GM23248 (cell line): ENCODE data around the gene KIF25.

Experiments used
- EZH2 ChIP-seq: fragments of 200-600 bp; sonication (generic); IDR thresholded peaks from 2 replicates; pipeline ENCODE4 v1.6.1; 2018; ENCODE audit warnings: antibody characterized with exemption, mild to moderate bottlenecking; ENCODE audit not compliant: insufficient read depth, poor library complexity, severe bottlenecking
- EZH2phosphoT487 ChIP-seq: fragments of 200-600 bp; sonication (generic); IDR thresholded peaks from 2 replicates; pipeline ENCODE4 v1.6.1; 2018; ENCODE audit warnings: antibody characterized with exemption, moderate library complexity, mild to moderate bottlenecking, low read depth; ENCODE audit not compliant: insufficient read depth

DNA sequence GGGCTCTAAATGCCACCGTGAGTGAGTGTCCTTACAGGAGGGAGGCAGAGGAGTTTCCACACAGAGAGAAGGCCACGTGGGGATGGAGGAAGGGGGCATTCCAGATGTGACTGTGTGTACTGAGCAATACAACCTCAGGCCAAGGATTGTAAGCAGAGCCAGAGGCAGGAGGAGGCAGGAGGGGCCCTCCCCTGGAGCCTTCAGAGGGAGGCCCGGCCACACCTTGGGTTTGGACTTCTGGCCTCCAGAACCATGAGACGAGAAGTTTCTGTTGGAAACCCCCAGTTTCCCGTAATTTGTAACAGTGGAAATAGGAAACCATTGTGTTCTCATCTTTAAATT lies 9.3 kb upstream of the KIF25 start:
- TF ChIP-seq EZH2phosphoT487 (no peak), EZH2 (no peak)
